GDM1 (cell line): ENCODE results near the gene CST7.
"Not testable (repeated sequence)": the region's sequence is repeated elsewhere in the genome, so short reads cannot be mapped to it uniquely, and the experiment has no call there.

Source experiments
- DNase-seq: peaks from one replicate; lab custom pipeline; 2025; lab: John Stamatoyannopoulos, UW

CST7 gene

DNA sequence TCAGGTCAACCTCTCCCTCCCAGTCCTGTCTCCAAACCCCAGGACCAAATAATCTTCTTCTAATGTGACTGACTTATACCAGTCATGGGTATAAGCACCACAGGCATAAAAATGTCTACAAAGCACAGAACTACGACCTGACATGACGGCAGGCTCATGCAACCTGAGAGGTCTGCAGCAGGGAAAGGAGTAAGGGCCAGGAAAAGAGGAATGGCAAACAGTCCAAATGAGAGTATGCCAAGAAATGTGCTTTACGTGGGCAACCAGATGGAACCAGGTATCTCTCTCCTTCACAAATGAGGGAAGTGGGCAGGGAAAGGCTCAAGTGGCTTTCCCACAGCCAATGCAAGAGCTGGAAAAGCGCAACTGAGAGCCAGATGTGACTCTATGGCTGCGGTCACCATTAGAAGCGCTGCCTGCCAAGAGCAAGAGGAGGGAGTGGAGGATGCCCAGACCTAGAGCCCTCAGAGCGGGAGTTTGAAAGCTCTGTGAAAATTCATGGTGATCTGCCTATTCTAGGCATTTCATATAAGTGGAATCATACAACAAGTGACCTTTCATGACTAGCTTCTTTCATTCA is 37.5 kb downstream of the CST7 start:
- no peak for DNase-seq

- no peak for DNase-seq
Observed at GRCh38 chr20:24987244-24987643, 38.2 kb downstream of the CST7 start.

DNA sequence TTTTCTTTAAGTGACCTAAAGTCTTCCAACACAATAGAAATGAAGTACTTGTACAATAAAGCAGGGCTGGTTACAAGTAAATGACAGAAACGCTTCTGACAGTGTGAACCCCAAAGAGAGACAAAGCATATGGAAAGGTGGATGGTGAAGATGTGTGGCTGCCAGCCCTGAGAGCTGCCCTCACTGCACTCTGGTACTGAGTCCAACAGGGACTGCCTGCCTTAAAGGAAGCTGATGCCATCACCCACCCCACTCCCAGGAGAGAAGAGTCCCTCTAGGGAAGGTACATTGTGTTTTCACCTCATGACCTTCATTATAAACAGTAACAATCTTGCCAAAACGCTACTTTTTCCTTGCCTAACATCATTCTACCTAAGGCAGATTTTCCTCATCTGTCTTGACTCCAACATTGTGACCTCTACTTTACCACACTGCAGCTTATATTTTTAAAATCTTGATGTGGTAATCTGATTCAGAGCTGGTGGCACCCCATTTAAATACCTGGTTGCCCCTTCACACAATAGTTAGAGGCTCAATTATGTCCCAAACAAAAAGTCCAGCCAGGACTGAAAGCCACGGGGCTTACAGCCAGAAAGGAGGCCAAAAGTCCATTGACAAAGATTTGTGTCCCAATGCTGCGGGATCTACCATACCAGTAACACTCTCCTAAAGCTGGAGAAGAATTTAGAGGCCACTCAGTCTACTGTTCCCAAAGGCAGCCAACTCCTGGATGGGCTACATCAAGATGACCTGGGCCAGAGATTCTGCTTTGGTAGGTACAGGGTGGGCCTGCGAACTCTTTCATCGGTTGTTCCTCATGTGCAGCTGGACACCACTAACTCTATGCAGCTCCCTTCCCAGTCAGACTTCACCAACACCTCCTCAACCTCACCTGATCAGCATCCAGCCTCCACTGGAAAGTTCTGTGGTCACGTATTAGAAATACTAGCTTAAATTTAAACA is 39.1 kb downstream of the CST7 start:
- DNase-seq = no peak

- no peak for DNase-seq
Observed at GRCh38 chr20:24989162-24989561, 40.1 kb downstream of the CST7 start.

GRCh38 chr20:24990810-24991252 is 41.8 kb downstream of the CST7 start:
- no peak for DNase-seq

DNA sequence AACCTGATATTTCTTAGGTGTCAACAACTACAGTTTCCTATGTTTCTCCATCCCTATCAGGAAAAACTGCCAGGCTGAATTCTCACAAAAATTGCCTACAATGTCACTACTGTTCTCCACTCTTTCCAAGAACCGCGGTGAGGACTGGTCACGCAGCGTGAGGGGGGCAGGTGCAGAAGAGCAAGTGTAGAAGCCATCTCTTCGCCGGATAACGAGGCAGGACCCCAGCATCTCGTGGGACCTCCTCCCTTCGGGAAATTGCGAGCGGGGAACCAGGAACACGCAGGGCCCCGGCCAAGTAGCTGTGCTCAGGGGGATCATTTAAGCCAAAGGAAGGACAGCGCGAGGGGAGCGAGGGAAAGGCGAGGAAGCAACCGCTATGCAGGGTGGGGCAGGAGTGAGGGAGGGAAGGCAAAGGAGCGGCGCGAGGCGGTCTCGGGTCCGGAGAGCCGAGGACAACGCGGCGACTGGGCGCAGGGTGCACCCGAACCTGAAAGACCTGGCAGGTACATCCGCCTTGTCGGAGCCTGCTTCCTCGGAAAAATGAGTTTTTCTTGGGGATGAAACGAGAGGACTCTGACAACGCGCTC is 42.9 kb downstream of the CST7 start:
- no peak for DNase-seq

GRCh38 chr20:24992487-24993205 is 43.6 kb downstream of the CST7 start, which contains the start of gene APMAP:
APMAP (minus strand) TSS chr20:24992751; CDS start chr20:24992688, 63 bp downstream.
- DNase-seq = peak; percentile 88

- DNase-seq = no peak
Observed at GRCh38 chr20:24993337-24994185, 44.5 kb downstream of the CST7 start.

DNA sequence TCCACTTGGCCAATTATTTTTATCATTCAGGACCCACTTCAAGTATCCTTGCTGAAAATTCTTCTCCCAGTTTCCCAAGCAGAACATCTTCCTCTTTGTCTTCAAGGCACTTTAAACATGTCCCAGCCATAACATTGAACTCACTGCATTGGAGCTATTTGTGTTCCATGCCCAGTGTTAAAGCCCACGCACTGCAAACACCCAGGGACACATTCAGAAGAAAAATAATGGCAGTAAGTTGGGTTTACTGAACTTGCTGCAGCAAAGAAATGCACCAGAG is 45.1 kb downstream of the CST7 start:
- no peak for DNase-seq

- peak; percentile 58 for DNase-seq
Observed at GRCh38 chr20:24994470-24995368, 45.6 kb downstream of the CST7 start.

- no peak for DNase-seq
Observed at GRCh38 chr20:24995741-24996448, 46.8 kb downstream of the CST7 start.

GRCh38 chr20:24996449-24997377 is 47.6 kb downstream of the CST7 start:
- no peak for DNase-seq

DNA sequence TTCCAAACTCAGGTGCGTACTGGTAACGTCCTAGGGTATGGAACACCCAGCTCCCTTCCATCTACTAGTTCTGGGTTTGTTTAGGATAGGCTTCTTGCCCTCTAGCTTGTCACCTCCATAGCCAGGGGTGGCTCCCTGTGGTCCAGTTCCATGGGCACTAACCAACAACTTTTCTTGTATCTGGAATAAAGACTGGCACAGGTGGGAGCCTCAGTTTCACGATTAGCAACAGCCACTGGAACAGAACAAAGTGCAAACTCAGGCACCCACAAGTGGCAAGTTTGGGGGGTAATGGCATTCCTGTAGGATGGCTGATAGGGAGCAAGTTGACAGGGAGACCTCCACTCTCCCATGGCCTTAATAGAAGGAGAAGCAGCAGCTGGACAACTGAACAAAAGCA is 49.1 kb downstream of the CST7 start:
- no peak for DNase-seq

DNA sequence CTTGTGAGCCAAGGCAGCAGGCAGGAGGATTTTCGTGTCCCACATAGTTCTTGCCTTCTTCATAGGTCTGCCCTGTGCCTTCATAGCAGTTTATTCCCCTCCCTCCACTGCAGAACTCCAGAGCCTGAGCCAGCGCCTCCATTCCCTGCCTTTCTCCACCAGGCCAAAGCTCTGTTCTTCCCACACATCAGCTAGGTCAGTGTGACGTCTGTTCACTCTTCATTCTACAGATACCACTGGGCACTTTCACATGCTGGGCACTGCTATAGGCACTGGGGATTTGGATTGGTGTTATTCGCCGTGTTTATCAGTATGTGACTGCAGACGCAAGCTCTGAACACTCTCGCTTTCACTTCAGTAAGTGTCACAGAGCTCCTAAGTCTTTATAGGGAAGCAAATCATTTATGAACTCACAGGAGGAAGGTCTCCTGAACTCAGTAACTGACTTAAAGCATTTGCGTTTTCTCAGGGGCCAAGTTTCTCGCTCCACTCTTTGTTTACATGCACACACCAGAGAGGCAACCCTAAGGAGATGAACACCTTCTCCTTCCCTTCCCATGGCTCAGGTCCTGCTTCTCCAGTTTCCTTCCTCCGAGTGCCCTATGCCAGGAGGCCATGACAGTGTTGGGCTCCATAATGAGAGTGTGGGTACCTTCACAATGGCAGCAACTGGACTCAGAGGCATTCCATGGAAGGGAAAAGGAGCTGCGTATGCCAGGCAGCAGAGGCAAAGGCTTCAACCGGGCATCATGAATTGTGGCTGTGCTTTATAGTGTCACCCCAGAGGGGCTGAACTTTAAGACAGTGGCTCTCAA is 49.8 kb downstream of the CST7 start:
- DNase-seq = no peak

DNA sequence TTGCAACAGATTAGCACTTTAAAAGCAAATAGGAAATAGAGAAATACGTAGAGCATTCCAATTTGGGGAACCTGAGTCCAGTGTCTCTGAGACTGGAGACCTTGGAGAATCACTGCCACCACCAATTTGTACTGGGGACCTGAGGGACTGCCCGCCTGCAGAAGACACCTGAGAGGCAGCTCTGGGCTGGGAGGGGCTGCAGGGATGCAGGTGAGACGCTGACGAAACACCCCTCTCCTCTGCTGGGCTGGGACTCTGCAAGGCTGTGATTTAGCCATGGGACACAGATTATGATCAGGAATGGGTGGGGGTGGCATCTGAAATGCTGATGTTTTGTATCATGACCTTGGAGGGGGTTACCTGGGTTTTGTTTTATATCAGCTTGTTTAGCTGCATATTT is 50.5 kb downstream of the CST7 start:
- no peak for DNase-seq

DNA sequence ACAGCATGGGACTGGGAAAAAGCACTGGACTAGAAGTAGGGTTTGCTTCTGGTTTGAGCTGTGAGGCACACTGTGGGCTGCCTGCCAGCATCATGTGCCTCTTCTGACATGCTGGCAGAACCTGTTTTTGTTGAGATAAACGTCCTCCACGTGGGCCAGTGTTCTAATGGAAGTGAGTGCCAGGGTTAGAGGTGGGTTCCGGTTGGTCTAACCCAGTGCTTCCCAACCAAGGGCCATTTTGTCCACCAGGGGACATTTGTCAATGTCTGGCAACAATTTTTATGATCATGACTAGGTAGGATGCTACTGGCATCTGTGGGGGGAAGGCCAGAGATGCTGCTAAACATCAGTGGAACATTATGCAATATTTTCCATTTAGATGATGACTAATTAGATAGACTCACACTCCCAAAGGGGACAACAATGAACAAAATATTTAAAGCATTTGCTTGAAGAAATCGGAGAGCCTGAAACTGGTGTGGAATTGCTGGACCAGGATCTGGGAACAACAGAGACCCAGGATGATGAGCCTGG is 51.3 kb downstream of the CST7 start:
- DNase-seq = no peak

DNA sequence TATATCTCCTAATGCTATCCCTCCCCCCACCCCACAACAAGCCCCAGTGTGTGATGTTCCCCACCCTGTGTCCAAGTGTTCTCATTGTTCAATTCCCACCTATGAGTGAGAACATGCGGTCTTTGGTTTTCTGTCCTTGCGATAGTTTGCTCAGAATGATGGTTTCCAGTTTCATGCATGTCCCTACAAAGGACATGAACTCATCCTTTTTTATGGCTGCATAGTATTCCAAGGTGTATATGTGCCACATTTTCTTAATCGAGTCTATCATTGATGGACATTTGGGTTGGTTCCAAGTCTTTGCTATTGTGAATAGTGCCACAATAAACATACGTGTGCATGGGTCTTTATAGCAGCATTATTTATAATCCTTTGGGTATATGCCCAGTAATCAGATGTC is 52.3 kb downstream of the CST7 start:
- DNase-seq = not testable (repeated sequence)

GRCh38 chr20:25003002-25003401 is 53.9 kb downstream of the CST7 start:
- DNase-seq = no peak
